ENCODE results near the gene PDE4D.
"Not testable (repeated sequence)": the region's sequence is repeated elsewhere in the genome, so short reads cannot be mapped to it uniquely, and the experiment has no call there.

Gene PDE4D

GRCh38 chr5:59766427-59767210 is 126.9 kb downstream of the PDE4D start:
- DNase-seq (ENCODE audit: insufficient read length) (no peak), FAIRE-seq (no peak)
- TF ChIP-seq POLR2A (IDR thresholded peaks at IDR 0.05; ENCODE audit: low read depth, low read length) = no peak
- no peak for TF ChIP-seq POLR2AphosphoS5 (IDR thresholded peaks at IDR 0.05; ENCODE audit: low read depth, low read length)
- no peak for TF ChIP-seq TAF1 (IDR thresholded peaks at IDR 0.05; ENCODE audit: borderline replicate concordance, low read depth, low read length)

- TF ChIP-seq TAF1 (IDR thresholded peaks at IDR 0.05; ENCODE audit: borderline replicate concordance, low read depth, low read length) = no peak
- no peak for FAIRE-seq
- no peak for DNase-seq (ENCODE audit: insufficient read length)
These were observed 128.1 kb downstream of the PDE4D start for GRCh38 chr5:59765446-59765845.

DNA sequence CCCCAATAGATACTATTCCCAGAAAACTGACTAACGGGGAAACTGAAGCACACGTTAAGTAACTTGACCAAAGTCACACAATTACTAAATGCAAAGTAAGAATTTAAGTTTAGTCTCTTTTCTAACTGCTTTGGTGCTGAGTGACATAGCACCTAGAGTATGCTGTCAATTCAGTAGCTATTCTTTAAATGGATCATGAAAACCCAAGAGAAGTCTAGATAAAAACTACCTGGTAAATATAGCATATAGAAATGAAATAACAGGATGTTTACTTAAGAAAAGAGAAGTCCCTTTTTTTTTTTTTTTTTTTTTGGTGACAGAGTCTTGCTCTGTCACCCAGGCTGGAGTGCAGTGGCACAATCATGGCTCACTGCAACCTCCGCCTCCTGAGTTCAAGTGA is 129.2 kb downstream of the PDE4D start:
- DNase-seq (ENCODE audit: insufficient read length) (no peak), FAIRE-seq (no peak)
- TF ChIP-seq POLR2AphosphoS5 (IDR thresholded peaks at IDR 0.05; ENCODE audit: low read depth, low read length) (no peak), POLR2A (IDR thresholded peaks at IDR 0.05; ENCODE audit: low read depth, low read length) (no peak), TAF1 (IDR thresholded peaks at IDR 0.05; ENCODE audit: borderline replicate concordance, low read depth, low read length) (no peak)

DNA sequence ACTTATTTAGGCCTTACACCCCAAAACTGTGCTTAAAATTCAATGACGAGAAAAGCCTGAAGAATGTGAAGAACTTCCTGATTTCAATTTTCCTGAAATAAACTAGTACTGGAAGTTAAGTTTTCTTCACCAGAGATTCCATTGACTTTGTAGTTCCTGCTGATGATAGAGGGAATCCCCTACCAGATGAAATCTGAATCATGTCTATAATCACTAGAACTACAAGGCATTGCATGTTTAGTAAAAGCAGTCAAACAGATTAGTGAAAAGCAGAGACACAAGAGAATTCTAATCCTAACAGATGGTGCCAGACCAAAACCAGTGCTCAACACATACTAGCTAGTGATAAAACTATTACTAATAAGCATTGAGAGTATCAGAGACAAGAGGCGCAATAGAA is 130.0 kb downstream of the PDE4D start:
- TF ChIP-seq TAF1 (IDR thresholded peaks at IDR 0.05; ENCODE audit: borderline replicate concordance, low read depth, low read length) = no peak
- no peak for TF ChIP-seq POLR2A (IDR thresholded peaks at IDR 0.05; ENCODE audit: low read depth, low read length)
- TF ChIP-seq POLR2AphosphoS5 (IDR thresholded peaks at IDR 0.05; ENCODE audit: low read depth, low read length) = no peak
- DNase-seq (ENCODE audit: insufficient read length) = no peak
- no peak for FAIRE-seq

GRCh38 chr5:59762232-59762631 is 131.3 kb downstream of the PDE4D start:
- DNase-seq (ENCODE audit: insufficient read length); FAIRE-seq: not testable (repeated sequence)

DNA sequence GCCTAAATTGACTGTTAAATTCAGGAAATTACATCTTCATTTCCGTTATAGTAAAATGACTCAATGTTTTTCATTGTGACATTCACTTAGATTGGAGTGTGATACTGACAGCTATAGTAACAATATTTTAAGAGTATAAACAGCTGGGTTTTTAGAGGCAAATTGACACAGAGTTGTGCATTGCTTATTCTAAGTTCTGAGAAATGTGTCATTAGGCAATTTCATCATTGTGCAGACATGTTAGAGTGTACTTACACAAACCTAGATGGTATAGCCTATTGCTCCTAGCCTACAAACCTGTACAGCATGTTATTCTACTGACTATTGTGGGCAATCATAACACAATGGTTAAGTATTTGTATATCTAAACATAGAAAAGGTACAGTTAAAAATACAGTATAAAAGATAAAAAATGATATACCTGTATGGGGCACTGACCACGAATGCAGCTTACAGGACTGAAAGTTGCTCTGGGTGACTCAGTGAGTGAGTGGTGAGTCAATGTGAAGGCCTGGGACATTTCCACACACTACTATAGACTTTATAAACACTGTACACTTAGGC is 132.7 kb downstream of the PDE4D start:
- TF ChIP-seq POLR2AphosphoS5 (IDR thresholded peaks at IDR 0.05; ENCODE audit: low read depth, low read length) (no peak), TAF1 (IDR thresholded peaks at IDR 0.05; ENCODE audit: borderline replicate concordance, low read depth, low read length) (no peak), POLR2A (IDR thresholded peaks at IDR 0.05; ENCODE audit: low read depth, low read length) (no peak)
- DNase-seq (ENCODE audit: insufficient read length) (no peak), FAIRE-seq (peak; percentile 80)

DNA sequence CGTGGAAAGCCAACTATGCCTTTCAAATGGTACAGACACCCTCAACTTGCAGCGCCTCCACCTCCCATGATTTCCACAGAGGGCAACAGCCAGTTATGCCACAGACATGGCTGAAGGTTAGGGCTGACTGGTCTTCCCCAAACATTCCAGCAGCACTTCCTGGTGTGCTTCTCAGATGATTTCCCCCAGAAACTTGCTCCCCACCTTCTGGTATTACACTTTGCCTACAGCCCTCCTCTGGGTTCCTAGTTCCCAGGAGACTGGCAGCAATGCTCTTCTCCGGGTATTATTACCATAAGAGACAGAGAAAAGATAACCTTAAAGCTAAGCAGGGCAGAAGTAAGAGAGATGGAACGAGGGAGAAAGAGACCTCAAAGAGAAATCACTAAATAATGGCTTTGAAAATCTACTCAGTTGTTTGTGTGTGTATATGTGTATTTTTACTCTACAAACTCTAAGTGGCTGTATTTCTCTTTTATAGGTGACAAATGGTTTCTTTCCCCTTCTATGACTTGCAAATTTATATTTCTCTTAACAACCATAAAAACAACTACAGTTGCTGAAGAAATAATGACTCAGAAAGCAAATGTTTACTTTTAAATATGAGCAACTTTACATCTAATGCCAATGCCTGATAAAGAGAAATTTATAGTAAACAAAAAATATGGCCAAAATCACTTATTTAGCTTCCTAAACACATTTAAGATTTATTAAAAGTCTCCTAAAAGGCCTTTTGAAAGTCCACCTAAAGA is 133.8 kb downstream of the PDE4D start:
- no peak for FAIRE-seq
- TF ChIP-seq POLR2A (IDR thresholded peaks at IDR 0.05; ENCODE audit: low read depth, low read length) (no peak), POLR2AphosphoS5 (IDR thresholded peaks at IDR 0.05; ENCODE audit: low read depth, low read length) (no peak), TAF1 (IDR thresholded peaks at IDR 0.05; ENCODE audit: borderline replicate concordance, low read depth, low read length) (no peak)
- DNase-seq (ENCODE audit: insufficient read length) = no peak

DNA sequence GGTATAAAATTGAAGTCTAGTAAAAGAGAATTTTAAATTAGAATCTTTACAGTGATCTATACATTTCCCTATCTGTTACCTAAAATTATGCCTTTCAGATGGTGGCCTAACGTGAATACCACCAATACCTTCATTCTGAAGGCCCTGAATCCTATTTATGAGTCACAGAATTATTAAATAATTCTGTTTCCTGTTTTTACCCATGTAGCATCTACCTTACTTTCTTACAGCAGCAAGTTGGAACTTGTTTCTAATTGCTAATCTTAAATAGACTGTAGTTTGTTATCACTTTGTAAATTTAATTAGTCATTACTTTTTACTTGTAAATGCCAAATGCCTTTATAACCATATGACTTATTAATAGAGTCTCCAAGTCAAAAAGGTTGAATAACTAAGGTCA is 135.0 kb downstream of the PDE4D start:
- TF ChIP-seq POLR2AphosphoS5 (IDR thresholded peaks at IDR 0.05; ENCODE audit: low read depth, low read length) = no peak
- TF ChIP-seq TAF1 (IDR thresholded peaks at IDR 0.05; ENCODE audit: borderline replicate concordance, low read depth, low read length) = no peak
- no peak for TF ChIP-seq POLR2A (IDR thresholded peaks at IDR 0.05; ENCODE audit: low read depth, low read length)
- FAIRE-seq (no peak), DNase-seq (ENCODE audit: insufficient read length) (no peak)

- FAIRE-seq = no peak
These were observed 136.1 kb downstream of the PDE4D start for GRCh38 chr5:59757442-59757841.

GRCh38 chr5:59756373-59757035 is 137.0 kb downstream of the PDE4D start:
- DNase-seq (ENCODE audit: insufficient read length) (no peak), FAIRE-seq (no peak)
- TF ChIP-seq POLR2A (IDR thresholded peaks at IDR 0.05; ENCODE audit: low read depth, low read length) (no peak), TAF1 (IDR thresholded peaks at IDR 0.05; ENCODE audit: borderline replicate concordance, low read depth, low read length) (no peak), POLR2AphosphoS5 (IDR thresholded peaks at IDR 0.05; ENCODE audit: low read depth, low read length) (no peak)

More at GRCh38 chr5:59757442-59757841, 136.1 kb downstream of the PDE4D start:
- DNase-seq (ENCODE audit: insufficient read length) = no peak
- TF ChIP-seq TAF1 (IDR thresholded peaks at IDR 0.05; ENCODE audit: borderline replicate concordance, low read depth, low read length) (no peak), POLR2AphosphoS5 (IDR thresholded peaks at IDR 0.05; ENCODE audit: low read depth, low read length) (no peak), POLR2A (IDR thresholded peaks at IDR 0.05; ENCODE audit: low read depth, low read length) (no peak)

- FAIRE-seq = no peak
- no peak for DNase-seq (ENCODE audit: insufficient read length)
- TF ChIP-seq POLR2AphosphoS5 (IDR thresholded peaks at IDR 0.05; ENCODE audit: low read depth, low read length) = no peak
- TF ChIP-seq POLR2A (IDR thresholded peaks at IDR 0.05; ENCODE audit: low read depth, low read length) = no peak
- no peak for TF ChIP-seq TAF1 (IDR thresholded peaks at IDR 0.05; ENCODE audit: borderline replicate concordance, low read depth, low read length)
These were observed 138.1 kb downstream of the PDE4D start for GRCh38 chr5:59755476-59755875.
